ENCODE data around the gene NDUFV3.

- no peak for TF ChIP-seq CTCF (IDR thresholded peaks at IDR 0.05; ENCODE audit: low read depth, low read length)
- peak; percentile 89 for TF ChIP-seq POLR2A (IDR thresholded peaks at IDR 0.05; ENCODE audit: extremely low read depth, insufficient read length)
These were observed at the start of gene NDUFV3 for GRCh38 chr21:42892931-42893755.
